Amygdala (tissue), 56 donors: ENCODE results near the gene UBAP2.
A peak's percentile ranks its signal among the peaks of the same experiment; 100 is the strongest.

Source experiments
- DNase-seq, 56 donors: peaks; one replicate each; lab custom pipeline; 2025; lab: John Stamatoyannopoulos, UW

The UBAP2 gene

GRCh38 chr9:33884856-33885701 lies 163.6 kb downstream of the UBAP2 start:
- DNase-seq, result peak in 3 of 56 donors; percentile 11 to 46 (median 20)

- DNase-seq, result no peak
Observed at GRCh38 chr9:33881635-33882034, 167.1 kb downstream of the UBAP2 start.

GRCh38 chr9:33880211-33881089 lies 168.2 kb downstream of the UBAP2 start:
- DNase-seq, result no peak

GRCh38 chr9:33878691-33879366 lies 169.9 kb downstream of the UBAP2 start:
- DNase-seq, result no peak

- DNase-seq, result no peak
Observed at GRCh38 chr9:33877727-33878489, 170.8 kb downstream of the UBAP2 start.
